H1 (cell line): Measurements from ENCODE around the gene TTC28.

ENCODE experiments used
- BRCA1 ChIP-seq: IDR thresholded peaks from 2 replicates; pipeline ENCODE4 v1.6.1; 2012; ENCODE audit warnings: low read depth, low read length, improper control_type of control experiment
- JUN ChIP-seq: IDR thresholded peaks from 2 replicates; pipeline ENCODE4 v1.6.1; 2011; ENCODE audit warnings: low read depth, mild to moderate bottlenecking, improper control_type of control experiment, low read length
- POLR2A ChIP-seq, 2 experiments: IDR thresholded peaks; 1 replicate in 1 of 2; 2 replicates in 1 of 2; pipeline ENCODE4 v1.6.1; 2011; ENCODE audit warnings: low read depth in 2 of 2, low read length in 2 of 2, mild to moderate bottlenecking in 2 of 2; ENCODE audit errors: control extremely low read depth in 1 of 2
- POLR2AphosphoS5 ChIP-seq: IDR thresholded peaks from 2 replicates; pipeline ENCODE4 v1.6.1; 2011; ENCODE audit warnings: low read depth, low read length
- SRF ChIP-seq: IDR thresholded peaks from 2 replicates; pipeline ENCODE4 v1.6.1; 2011; ENCODE audit warnings: mild to moderate bottlenecking, low read depth, low read length, moderate library complexity
- TF ChIP-seq, protein P1 (sequence below), 3 experiments: IDR thresholded peaks; 1 replicate in 2 of 3; 2 replicates in 1 of 3; pipeline versions ENCODE4 v1.5.1 to v1.6.1; 2011; ENCODE audit warnings: low read length in 3 of 3, mild to moderate bottlenecking in 3 of 3, inconsistent platforms in 2 of 3, low read depth in 1 of 3, moderate library complexity in 1 of 3; ENCODE audit not compliant: insufficient read depth in 1 of 3; ENCODE audit errors: control extremely low read depth in 1 of 3

DNA sequence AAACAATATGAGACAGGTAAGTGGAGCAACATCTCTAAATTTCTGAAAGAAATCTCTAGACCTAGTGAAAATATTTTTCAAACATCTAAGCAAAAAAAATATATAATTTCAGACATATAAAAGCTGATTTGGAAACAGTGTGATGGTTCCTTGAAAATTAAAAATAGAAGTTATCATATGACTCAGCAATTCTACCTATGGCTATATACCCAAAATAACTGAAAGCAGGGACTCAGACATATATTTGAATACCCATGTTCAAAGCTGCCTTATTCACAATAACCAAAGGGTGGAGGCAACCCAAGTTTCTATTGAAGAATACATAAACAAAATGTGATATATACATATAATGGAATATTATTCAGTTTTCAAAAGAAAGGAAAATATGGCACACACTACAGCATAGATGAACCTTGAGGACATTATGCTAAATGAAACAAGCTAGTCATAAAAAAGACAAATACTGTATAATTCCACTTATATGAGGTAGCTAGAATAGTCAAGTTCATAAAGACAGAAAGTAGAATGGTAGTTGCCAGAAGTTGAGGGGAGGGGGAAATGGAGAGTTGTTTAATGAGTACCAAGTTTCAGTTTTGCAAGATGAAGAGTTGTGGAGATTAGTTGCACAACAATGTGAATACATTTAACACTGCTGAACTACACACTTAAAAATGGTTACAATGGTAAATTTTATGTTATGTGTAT is 300.4 kb downstream of the TTC28 start:
- TF ChIP-seq JUN: no peak
- TF ChIP-seq, protein P1, sequence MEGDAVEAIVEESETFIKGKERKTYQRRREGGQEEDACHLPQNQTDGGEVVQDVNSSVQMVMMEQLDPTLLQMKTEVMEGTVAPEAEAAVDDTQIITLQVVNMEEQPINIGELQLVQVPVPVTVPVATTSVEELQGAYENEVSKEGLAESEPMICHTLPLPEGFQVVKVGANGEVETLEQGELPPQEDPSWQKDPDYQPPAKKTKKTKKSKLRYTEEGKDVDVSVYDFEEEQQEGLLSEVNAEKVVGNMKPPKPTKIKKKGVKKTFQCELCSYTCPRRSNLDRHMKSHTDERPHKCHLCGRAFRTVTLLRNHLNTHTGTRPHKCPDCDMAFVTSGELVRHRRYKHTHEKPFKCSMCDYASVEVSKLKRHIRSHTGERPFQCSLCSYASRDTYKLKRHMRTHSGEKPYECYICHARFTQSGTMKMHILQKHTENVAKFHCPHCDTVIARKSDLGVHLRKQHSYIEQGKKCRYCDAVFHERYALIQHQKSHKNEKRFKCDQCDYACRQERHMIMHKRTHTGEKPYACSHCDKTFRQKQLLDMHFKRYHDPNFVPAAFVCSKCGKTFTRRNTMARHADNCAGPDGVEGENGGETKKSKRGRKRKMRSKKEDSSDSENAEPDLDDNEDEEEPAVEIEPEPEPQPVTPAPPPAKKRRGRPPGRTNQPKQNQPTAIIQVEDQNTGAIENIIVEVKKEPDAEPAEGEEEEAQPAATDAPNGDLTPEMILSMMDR (IDR thresholded peaks at IDR 0.05; ENCODE audit: control extremely low read depth in 1 of 3, insufficient read depth in 1 of 3, low read depth in 1 of 3, low read length in 3 of 3): no peak
- TF ChIP-seq SRF: no peak
- no peak for TF ChIP-seq BRCA1
- TF ChIP-seq POLR2AphosphoS5: no peak
- TF ChIP-seq POLR2A (IDR thresholded peaks at IDR 0.05; ENCODE audit: control extremely low read depth in 1 of 2, low read depth in 2 of 2, low read length in 2 of 2): no peak
